ENCODE data around the gene TLCD2.

TLCD2 gene

DNA sequence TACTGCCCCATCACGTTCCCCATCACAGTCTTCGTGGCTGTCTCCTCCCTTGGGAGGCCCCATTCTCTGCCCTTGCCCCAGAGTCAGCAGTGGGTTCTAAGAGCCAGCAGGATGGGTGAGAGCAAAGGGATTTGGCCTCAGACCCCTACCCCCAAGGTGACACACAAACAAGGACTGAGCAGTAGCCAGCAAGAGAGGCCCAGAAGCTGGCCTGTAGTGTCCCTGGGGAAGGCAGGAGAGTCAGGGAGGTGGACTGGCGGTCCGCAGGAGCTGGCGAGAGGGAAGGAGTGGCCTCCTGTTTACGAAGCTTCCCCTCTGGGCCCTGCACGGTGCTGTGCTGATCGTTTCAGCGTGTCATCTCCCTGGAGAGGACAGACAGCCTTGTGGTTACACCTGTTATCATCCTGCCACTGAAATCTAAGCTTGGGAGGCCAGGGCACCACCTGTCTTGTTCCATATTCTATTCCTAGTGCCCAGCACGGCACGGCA, 22.7 kb upstream of the TLCD2 start:
- DNase-seq, result no peak
- H3K27ac ChIP-seq, result no peak overlapping the region
- peaks cover 22% of the 10 kb centered on the region for H3K36me3 ChIP-seq
- no peaks in the 10 kb centered on the region for H3K27me3 ChIP-seq (ENCODE audit: insufficient read depth, low read depth, severe bottlenecking)
- no peaks in the 10 kb centered on the region for H3K9me3 ChIP-seq (ENCODE audit: severe bottlenecking)
- no peak overlapping the region for H3K4me3 ChIP-seq (ENCODE audit: low read depth, low read length)
- TF ChIP-seq CTCF (IDR thresholded peaks at IDR 0.05; ENCODE audit: low read depth, low read length), result no peak

DNA sequence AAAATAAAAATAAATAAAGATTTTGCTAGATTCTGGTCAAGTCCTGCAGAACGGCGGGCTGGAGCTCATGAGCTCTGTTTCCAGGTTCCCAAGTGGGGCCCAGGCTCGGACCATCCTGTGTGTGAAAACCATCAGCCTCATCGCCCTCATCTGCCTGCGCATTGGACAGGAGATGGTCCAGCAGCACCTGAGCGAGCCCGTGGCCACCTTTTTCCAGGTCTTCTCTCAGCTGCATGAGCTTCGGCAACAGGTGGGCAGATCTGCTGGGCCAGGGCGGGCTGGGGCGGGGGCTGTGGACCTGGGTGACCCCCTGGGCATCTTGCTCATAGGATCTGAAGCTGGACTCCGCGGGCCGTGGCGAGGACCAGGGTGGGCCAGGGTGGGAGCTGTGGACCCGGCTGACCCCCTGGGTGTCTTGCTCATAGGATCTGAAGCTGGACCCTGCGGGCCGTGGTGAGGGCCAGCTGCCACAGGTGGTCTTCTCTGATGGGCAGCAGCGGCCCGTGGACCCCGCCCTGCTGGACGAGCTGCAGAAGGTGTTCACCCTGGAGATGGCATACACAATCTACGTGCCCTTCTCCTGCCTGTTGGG, 22.2 kb upstream of the TLCD2 start:
- DNase-seq, result no peak
- no peak overlapping the region for H3K27ac ChIP-seq
- no peak overlapping the region for H3K4me3 ChIP-seq (ENCODE audit: low read depth, low read length)
- H3K36me3 ChIP-seq, result peaks cover 23% of the 10 kb centered on the region
- no peaks in the 10 kb centered on the region for H3K9me3 ChIP-seq (ENCODE audit: severe bottlenecking)
- no peak for TF ChIP-seq CTCF (IDR thresholded peaks at IDR 0.05; ENCODE audit: low read depth, low read length)
- no peaks in the 10 kb centered on the region for H3K27me3 ChIP-seq (ENCODE audit: insufficient read depth, low read depth, severe bottlenecking)

DNA sequence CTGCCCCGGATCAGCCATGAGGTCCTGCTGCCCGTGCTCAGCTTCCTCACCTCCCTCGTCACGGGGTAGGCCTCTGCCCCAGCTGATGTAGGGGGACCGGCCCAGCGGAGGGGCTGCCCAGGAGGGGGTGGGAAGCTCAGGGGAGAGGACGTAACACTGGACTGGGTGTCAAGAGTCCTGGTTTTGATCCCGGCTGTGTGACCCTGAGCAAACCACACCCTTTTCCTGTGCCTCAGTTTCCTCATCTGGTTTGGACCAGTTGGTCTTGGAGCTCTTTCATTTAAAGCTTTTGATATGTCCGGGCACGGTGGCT, 21.0 kb upstream of the TLCD2 start:
- Histone ChIP-seq H3K9me3 (ENCODE audit: severe bottlenecking) (no peaks in the 10 kb centered on the region), H3K4me3 (ENCODE audit: low read depth, low read length) (no peak overlapping the region), H3K27ac (no peak overlapping the region), H3K27me3 (ENCODE audit: insufficient read depth, low read depth, severe bottlenecking) (no peaks in the 10 kb centered on the region), H3K36me3 (peaks cover 18% of the 10 kb centered on the region)
- TF ChIP-seq CTCF (IDR thresholded peaks at IDR 0.05; ENCODE audit: low read depth, low read length), result no peak
- no peak for DNase-seq

GRCh38 chr17:1730326-1731193, 20.4 kb upstream of the TLCD2 start:
- no peak overlapping the region for H3K4me3 ChIP-seq (ENCODE audit: low read depth, low read length)
- no peak for TF ChIP-seq CTCF (IDR thresholded peaks at IDR 0.05; ENCODE audit: low read depth, low read length)
- no peaks in the 10 kb centered on the region for H3K9me3 ChIP-seq (ENCODE audit: severe bottlenecking)
- H3K27ac ChIP-seq, result no peak overlapping the region
- no peak for DNase-seq
- no peaks in the 10 kb centered on the region for H3K27me3 ChIP-seq (ENCODE audit: insufficient read depth, low read depth, severe bottlenecking)
- H3K36me3 ChIP-seq, result peaks cover 18% of the 10 kb centered on the region

DNA sequence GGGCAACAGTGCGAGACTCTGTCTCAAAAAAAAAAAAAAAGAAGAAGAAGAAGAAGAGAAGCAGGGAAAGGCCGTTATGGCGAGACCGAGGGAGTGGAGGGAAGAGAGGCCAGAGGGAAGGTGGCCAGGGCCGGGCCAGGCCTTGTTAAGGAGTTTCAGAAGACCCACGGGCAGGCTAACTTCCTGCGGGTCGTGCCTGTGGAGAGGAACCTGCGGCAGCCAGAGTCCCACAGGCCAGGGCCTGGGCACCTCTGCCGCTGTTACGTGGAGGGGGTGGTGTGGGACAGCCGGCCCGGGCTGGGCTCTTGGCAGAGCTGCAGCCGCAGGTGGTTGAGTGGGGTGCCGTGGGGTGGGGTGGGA, 19.8 kb upstream of the TLCD2 start:
- peaks cover 18% of the 10 kb centered on the region for H3K36me3 ChIP-seq
- no peak for DNase-seq
- H3K4me3 ChIP-seq (ENCODE audit: low read depth, low read length), result no peak overlapping the region
- TF ChIP-seq CTCF (IDR thresholded peaks at IDR 0.05; ENCODE audit: low read depth, low read length), result no peak
- no peak overlapping the region for H3K27ac ChIP-seq
- H3K9me3 ChIP-seq (ENCODE audit: severe bottlenecking), result no peaks in the 10 kb centered on the region
- no peaks in the 10 kb centered on the region for H3K27me3 ChIP-seq (ENCODE audit: insufficient read depth, low read depth, severe bottlenecking)

Data from WERI-Rb-1 (cell line).